GM18858 (cell line): ENCODE data around the gene RNU1-4.
"Not testable (repeated sequence)": the region's sequence is repeated elsewhere in the genome, so short reads cannot be mapped to it uniquely, and the experiment has no call there.

Experiments
- ATAC-seq: cut with Tn5 transposase; IDR thresholded peaks from one replicate; pipeline ENCODE4 v1.9.1; 2021; ENCODE audit not compliant: unreplicated experiment

Gene RNU1-4

GRCh38 chr1:16707130-16708093, 32.9 kb upstream of the RNU1-4 start:
- ATAC-seq: not testable (repeated sequence)

- ATAC-seq: not testable (repeated sequence)
Measured at GRCh38 chr1:16708704-16709103, 31.6 kb upstream of the RNU1-4 start.

- ATAC-seq: not testable (repeated sequence)
Measured at GRCh38 chr1:16709659-16710087, 30.6 kb upstream of the RNU1-4 start.

- not testable (repeated sequence) for ATAC-seq
Measured at GRCh38 chr1:16710618-16711017, 29.7 kb upstream of the RNU1-4 start.

- ATAC-seq: not testable (repeated sequence)
Measured at GRCh38 chr1:16712131-16712530, 28.2 kb upstream of the RNU1-4 start.

GRCh38 chr1:16712582-16712981, 27.7 kb upstream of the RNU1-4 start:
- not testable (repeated sequence) for ATAC-seq

- ATAC-seq: not testable (repeated sequence)
Measured at GRCh38 chr1:16712984-16713383, 27.3 kb upstream of the RNU1-4 start.

GRCh38 chr1:16713480-16713879, 26.8 kb upstream of the RNU1-4 start:
- not testable (repeated sequence) for ATAC-seq

- ATAC-seq: no peak
Measured at GRCh38 chr1:16716691-16717335, 23.5 kb upstream of the RNU1-4 start.

GRCh38 chr1:16717336-16718098, 22.8 kb upstream of the RNU1-4 start:
- ATAC-seq: no peak

- not testable (repeated sequence) for ATAC-seq
Measured at GRCh38 chr1:16718099-16718907, 22.0 kb upstream of the RNU1-4 start.

- no peak for ATAC-seq
Measured at GRCh38 chr1:16718908-16719533, 21.3 kb upstream of the RNU1-4 start.

GRCh38 chr1:16719571-16720350, 20.6 kb upstream of the RNU1-4 start:
- ATAC-seq: no peak

GRCh38 chr1:16720351-16721223, 19.7 kb upstream of the RNU1-4 start:
- no peak for ATAC-seq

GRCh38 chr1:16721871-16722641, 18.3 kb upstream of the RNU1-4 start:
- ATAC-seq: no peak

- no peak for ATAC-seq
Measured at GRCh38 chr1:16724718-16725438, 15.4 kb upstream of the RNU1-4 start.
